Ishikawa (cell line): ENCODE results near the gene SFXN2.

ENCODE experiments used
- CEBPB ChIP-seq: IDR thresholded peaks from 2 replicates; pipeline ENCODE4 v1.6.1; 2012
- CREB1 ChIP-seq: IDR thresholded peaks from 2 replicates; pipeline ENCODE4 v1.6.1; 2012; ENCODE audit warnings: low read depth
- EGR1 ChIP-seq: IDR thresholded peaks from 2 replicates; pipeline ENCODE4 v1.6.1; 2012
- EP300 ChIP-seq: IDR thresholded peaks from 2 replicates; pipeline ENCODE4 v1.6.1; 2012; ENCODE audit warnings: borderline replicate concordance
- FOXM1 ChIP-seq: IDR thresholded peaks from 2 replicates; pipeline ENCODE4 v1.6.1; 2012; ENCODE audit warnings: low read depth, borderline replicate concordance
- NFIC ChIP-seq: IDR thresholded peaks from 2 replicates; pipeline ENCODE4 v1.6.1; 2012
- RAD21 ChIP-seq: IDR thresholded peaks from 2 replicates; pipeline ENCODE4 v1.6.1; 2012; ENCODE audit warnings: low read depth
- TAF1 ChIP-seq: IDR thresholded peaks from 2 replicates; pipeline ENCODE4 v1.6.1; 2012; ENCODE audit warnings: low read depth, mild to moderate bottlenecking
- TCF12 ChIP-seq: IDR thresholded peaks from 2 replicates; pipeline ENCODE4 v1.6.1; 2012; ENCODE audit warnings: low read depth
- TEAD4 ChIP-seq: IDR thresholded peaks from 2 replicates; pipeline ENCODE4 v1.6.1; 2012
- USF1 ChIP-seq: IDR thresholded peaks from 2 replicates; pipeline ENCODE4 v1.6.1; 2012
- YY1 ChIP-seq: IDR thresholded peaks from 2 replicates; pipeline ENCODE4 v1.6.1; 2012; ENCODE audit warnings: low read depth
- ZBTB7A ChIP-seq: IDR thresholded peaks from 2 replicates; pipeline ENCODE4 v1.6.1; 2012; ENCODE audit warnings: low read depth
- TF ChIP-seq, protein P1 (sequence below): IDR thresholded peaks from 2 replicates; pipeline ENCODE4 v1.6.1; 2012
- TF ChIP-seq, protein P2 (sequence below): IDR thresholded peaks from 2 replicates; pipeline ENCODE4 v1.6.1; 2012; ENCODE audit warnings: low read depth, mild to moderate bottlenecking

SFXN2 gene

DNA sequence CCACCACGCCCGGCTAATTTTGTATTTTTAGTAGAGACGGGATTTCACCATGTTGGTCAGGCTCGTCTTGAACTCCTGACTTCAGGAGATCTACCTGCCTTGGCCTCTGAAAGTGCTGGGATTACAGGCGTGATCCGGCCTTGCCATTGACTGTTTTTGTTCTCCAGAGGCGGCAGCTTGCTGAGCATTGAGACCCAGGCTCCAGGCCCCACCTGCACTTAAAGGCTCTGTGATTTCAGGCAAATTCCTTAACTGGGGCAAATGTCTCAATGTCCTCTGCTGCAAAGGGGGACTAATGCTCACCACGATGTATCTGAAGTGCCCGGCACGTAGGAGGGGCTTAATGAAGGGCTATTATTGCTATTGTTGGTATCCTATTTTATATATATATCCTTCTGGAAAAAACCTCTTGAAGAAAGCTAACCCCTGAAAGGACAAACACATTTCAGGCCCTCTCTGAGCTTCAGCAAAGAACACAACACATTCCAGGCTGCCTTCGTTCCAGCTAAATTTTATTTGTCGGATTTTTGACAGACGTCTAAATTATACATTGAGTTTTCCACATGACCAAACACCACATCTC lies 41.1 kb upstream of the SFXN2 start:
- no peak for TF ChIP-seq TCF12

DNA sequence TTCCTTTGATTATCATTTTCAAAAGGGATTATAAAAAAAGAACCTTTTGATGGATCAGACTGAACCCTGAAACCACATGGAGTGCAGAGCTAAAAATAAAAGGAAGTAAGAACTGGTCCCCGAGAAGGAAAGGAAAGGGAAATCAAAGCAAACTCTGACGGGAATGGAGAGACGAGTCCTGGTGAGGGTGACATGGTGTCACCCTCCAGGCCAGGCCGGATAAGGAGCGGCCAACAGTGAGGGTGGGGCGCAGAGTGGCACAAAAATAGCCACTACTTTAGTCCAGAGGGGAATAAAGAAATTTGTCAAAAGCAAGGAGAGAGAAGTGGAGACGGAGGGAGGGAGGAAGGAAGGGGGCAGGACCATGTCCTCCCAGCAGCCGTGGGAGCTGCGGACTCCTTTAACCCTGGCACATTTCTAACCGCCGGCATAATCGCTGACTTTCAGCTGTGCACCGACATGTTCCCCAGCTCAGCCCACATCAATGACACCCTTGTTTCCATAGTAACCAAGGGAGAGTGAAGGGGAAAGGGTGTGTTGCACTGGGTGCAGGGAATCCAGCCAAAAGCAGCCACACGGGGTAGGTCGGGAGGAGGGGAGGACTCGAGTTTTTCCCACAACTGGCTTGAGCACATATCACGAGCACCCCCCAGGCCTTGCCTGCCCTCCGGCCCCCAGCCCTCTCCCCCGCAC lies 40.5 kb upstream of the SFXN2 start:
- TF ChIP-seq EP300 (no peak), TCF12 (no peak), CEBPB (no peak), NFIC (no peak), ZBTB7A (no peak), TEAD4 (no peak), RAD21 (no peak), FOXM1 (no peak), YY1 (no peak), TAF1 (no peak), CREB1 (no peak), USF1 (no peak), EGR1 (no peak)
- TF ChIP-seq, protein P1, sequence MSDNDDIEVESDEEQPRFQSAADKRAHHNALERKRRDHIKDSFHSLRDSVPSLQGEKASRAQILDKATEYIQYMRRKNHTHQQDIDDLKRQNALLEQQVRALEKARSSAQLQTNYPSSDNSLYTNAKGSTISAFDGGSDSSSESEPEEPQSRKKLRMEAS: no peak
- TF ChIP-seq, protein P2, sequence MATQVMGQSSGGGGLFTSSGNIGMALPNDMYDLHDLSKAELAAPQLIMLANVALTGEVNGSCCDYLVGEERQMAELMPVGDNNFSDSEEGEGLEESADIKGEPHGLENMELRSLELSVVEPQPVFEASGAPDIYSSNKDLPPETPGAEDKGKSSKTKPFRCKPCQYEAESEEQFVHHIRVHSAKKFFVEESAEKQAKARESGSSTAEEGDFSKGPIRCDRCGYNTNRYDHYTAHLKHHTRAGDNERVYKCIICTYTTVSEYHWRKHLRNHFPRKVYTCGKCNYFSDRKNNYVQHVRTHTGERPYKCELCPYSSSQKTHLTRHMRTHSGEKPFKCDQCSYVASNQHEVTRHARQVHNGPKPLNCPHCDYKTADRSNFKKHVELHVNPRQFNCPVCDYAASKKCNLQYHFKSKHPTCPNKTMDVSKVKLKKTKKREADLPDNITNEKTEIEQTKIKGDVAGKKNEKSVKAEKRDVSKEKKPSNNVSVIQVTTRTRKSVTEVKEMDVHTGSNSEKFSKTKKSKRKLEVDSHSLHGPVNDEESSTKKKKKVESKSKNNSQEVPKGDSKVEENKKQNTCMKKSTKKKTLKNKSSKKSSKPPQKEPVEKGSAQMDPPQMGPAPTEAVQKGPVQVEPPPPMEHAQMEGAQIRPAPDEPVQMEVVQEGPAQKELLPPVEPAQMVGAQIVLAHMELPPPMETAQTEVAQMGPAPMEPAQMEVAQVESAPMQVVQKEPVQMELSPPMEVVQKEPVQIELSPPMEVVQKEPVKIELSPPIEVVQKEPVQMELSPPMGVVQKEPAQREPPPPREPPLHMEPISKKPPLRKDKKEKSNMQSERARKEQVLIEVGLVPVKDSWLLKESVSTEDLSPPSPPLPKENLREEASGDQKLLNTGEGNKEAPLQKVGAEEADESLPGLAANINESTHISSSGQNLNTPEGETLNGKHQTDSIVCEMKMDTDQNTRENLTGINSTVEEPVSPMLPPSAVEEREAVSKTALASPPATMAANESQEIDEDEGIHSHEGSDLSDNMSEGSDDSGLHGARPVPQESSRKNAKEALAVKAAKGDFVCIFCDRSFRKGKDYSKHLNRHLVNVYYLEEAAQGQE: no peak

GRCh38 chr10:102674566-102674965 lies 39.9 kb upstream of the SFXN2 start:
- no peak for TF ChIP-seq CREB1
- TF ChIP-seq TAF1: no peak
- TF ChIP-seq FOXM1: no peak
- TF ChIP-seq TCF12: no peak
- TF ChIP-seq ZBTB7A: no peak
- TF ChIP-seq, protein P2: no peak

DNA sequence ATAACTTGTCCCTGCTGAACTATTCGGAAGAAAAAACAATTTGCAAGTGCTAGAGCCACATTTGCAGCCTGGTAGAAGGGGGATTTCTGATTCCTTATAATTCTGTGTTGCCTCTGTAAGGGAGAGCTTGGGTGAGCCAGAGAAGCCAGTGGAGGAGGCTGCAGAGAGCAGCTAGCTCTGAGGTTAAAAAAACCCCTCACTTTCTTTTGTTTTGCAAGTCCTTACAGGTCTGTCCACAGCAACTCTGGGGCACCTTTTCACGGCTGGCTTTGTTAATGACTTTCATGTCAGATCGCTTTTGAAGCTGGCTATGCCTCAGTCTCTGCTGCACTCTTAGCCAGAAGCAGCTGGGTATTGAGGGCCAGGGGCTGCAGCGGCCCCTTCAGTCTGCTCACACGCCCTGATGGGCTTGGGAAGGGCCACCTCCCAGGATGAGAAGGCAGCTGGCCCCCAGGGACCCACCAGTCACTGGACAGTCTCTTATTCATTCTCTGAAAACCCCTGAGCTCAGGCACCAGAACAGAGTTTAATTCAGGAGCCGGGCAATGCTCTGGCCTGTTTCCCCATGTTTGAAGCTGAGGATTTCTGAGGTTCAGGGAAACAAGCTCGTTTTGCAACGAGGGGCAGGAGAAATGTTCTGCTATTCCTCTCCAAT lies 39.3 kb upstream of the SFXN2 start:
- TF ChIP-seq TCF12: no peak
- TF ChIP-seq ZBTB7A: no peak
- no peak for TF ChIP-seq EGR1
- TF ChIP-seq CREB1: no peak
- TF ChIP-seq CEBPB: no peak
- TF ChIP-seq, protein P2: no peak
- no peak for TF ChIP-seq RAD21
- TF ChIP-seq TEAD4: no peak
- TF ChIP-seq NFIC: no peak
- TF ChIP-seq YY1: no peak
- TF ChIP-seq EP300: no peak
- no peak for TF ChIP-seq TAF1
- TF ChIP-seq, protein P1: no peak
- no peak for TF ChIP-seq USF1
- TF ChIP-seq FOXM1: no peak
